HEK293 (cell line): ENCODE results near the gene DDR1.
"Not testable (repeated sequence)": the region's sequence is repeated elsewhere in the genome, so short reads cannot be mapped to it uniquely, and the experiment has no call there.

ENCODE experiments used
- CTCF ChIA-PET: fragments of 350-600 bp; formaldehyde crosslinking; extraction: SDS; loops from one replicate; lab custom pipeline; 2021; ENCODE audit warnings: antibody characterized with exemption; lab: Yijun Ruan, JAX
- POLR2A ChIA-PET: fragments of 300-600 bp; formaldehyde crosslinking; extraction: SDS; loops from one replicate; lab custom pipeline; 2020; ENCODE audit warnings: antibody characterized with exemption, inconsistent platforms; lab: Yijun Ruan, JAX
- H3K27ac ChIP-seq: fragments of 200-500 bp; sonication (Bioruptor generic); 2 replicates; pipeline ENCODE4 v1.5.1; 2014; ENCODE audit warnings: low read depth, low read length, control low read depth, inconsistent platforms; ENCODE audit errors: extremely low read depth
- H3K36me3 ChIP-seq, 2 experiments: fragments of 200-500 bp in 1 of 2; sonication (Bioruptor generic) in 1 of 2; 1 replicate in 1 of 2; 2 replicates in 1 of 2; pipeline ENCODE4 v1.5.1; 2014 to 2017; ENCODE audit warnings: inconsistent platforms in 2 of 2, low read length in 2 of 2; ENCODE audit not compliant: control insufficient read depth in 2 of 2, insufficient read depth in 1 of 2
- H3K4me1 ChIP-seq: fragments of 200-500 bp; sonication (Bioruptor generic); 2 replicates; pipeline ENCODE4 v1.5.1; 2014; ENCODE audit warnings: mild to moderate bottlenecking, low read length, inconsistent platforms; ENCODE audit not compliant: control insufficient read depth, insufficient read depth
- H3K4me3 ChIP-seq: 2 replicates; pipeline ENCODE4 v1.5.1; 2011; ENCODE audit warnings: low read depth, mild to moderate bottlenecking, control low read depth, low read length, moderate library complexity
- H3K9me3 ChIP-seq: fragments of 200-500 bp; sonication (Bioruptor generic); 2 replicates; pipeline ENCODE4 v1.5.1; 2014; ENCODE audit warnings: low read depth, low read length, inconsistent platforms; ENCODE audit not compliant: control insufficient read depth, insufficient read depth
- MEIS1 ChIP-seq: sonication (generic); formaldehyde crosslinking; IDR thresholded peaks from 2 replicates; pipeline ENCODE4 v1.8.1; 2022; ENCODE audit warnings: missing genetic modification reagents, mild to moderate bottlenecking, borderline replicate concordance
- SETDB1 ChIP-seq: IDR thresholded peaks from one replicate; pipeline ENCODE4 v1.6.1; 2017; ENCODE audit warnings: mild to moderate bottlenecking, low read length, moderate library complexity, mixed read lengths; ENCODE audit not compliant: insufficient read length
- ZBTB17 ChIP-seq: fragments of 450-650 bp; formaldehyde crosslinking; IDR thresholded peaks from 2 replicates; pipeline ENCODE4 v1.5.1; 2016; ENCODE audit warnings: missing biosample characterization, missing genetic modification characterization
- ZEB2 ChIP-seq: fragments of 450-650 bp; formaldehyde crosslinking; IDR thresholded peaks from 2 replicates; pipeline ENCODE4 v1.5.1; 2016; ENCODE audit warnings: missing biosample characterization, missing genetic modification characterization
- ZFP37 ChIP-seq: fragments of 450-650 bp; formaldehyde crosslinking; IDR thresholded peaks from 2 replicates; pipeline ENCODE4 v1.5.1; 2016; ENCODE audit warnings: missing biosample characterization, missing genetic modification characterization
- ZFP41 ChIP-seq: fragments of 450-650 bp; formaldehyde crosslinking; IDR thresholded peaks from 2 replicates; pipeline ENCODE4 v1.5.1; 2016; ENCODE audit warnings: missing biosample characterization, missing genetic modification characterization, borderline replicate concordance
- ZNF10 ChIP-seq: fragments of 450-650 bp; formaldehyde crosslinking; IDR thresholded peaks from 2 replicates; pipeline ENCODE4 v1.5.1; 2017; ENCODE audit warnings: missing biosample characterization, missing genetic modification characterization
- ZNF133 ChIP-seq: fragments of 450-650 bp; formaldehyde crosslinking; IDR thresholded peaks from 2 replicates; pipeline ENCODE4 v1.5.1; 2016; ENCODE audit warnings: missing biosample characterization, missing genetic modification characterization
- ZNF175 ChIP-seq: fragments of 450-650 bp; formaldehyde crosslinking; IDR thresholded peaks from 2 replicates; pipeline ENCODE4 v1.5.1; 2016; ENCODE audit warnings: missing biosample characterization, missing genetic modification characterization
- ZNF2 ChIP-seq: fragments of 450-650 bp; formaldehyde crosslinking; IDR thresholded peaks from 2 replicates; pipeline ENCODE4 v1.5.1; 2016; ENCODE audit warnings: missing biosample characterization, missing genetic modification characterization
- ZNF239 ChIP-seq: fragments of 450-650 bp; formaldehyde crosslinking; IDR thresholded peaks from 2 replicates; pipeline ENCODE4 v1.5.1; 2016; ENCODE audit warnings: missing biosample characterization, missing genetic modification characterization
- ZNF292 ChIP-seq: fragments of 450-650 bp; formaldehyde crosslinking; IDR thresholded peaks from 2 replicates; pipeline ENCODE4 v1.5.1; 2016; ENCODE audit warnings: low read depth, missing biosample characterization, missing genetic modification characterization, borderline replicate concordance
- ZNF488 ChIP-seq: fragments of 450-650 bp; formaldehyde crosslinking; IDR thresholded peaks from 2 replicates; pipeline ENCODE4 v1.5.1; 2016; ENCODE audit warnings: missing biosample characterization, missing genetic modification characterization
- ZNF510 ChIP-seq: fragments of 450-650 bp; formaldehyde crosslinking; IDR thresholded peaks from 2 replicates; pipeline ENCODE4 v1.5.1; 2018; ENCODE audit warnings: mild to moderate bottlenecking, missing genetic modification characterization, missing biosample characterization; ENCODE audit not compliant: insufficient replicate concordance
- ZNF629 ChIP-seq: fragments of 450-650 bp; formaldehyde crosslinking; IDR thresholded peaks from 2 replicates; pipeline ENCODE4 v1.5.1; 2017; ENCODE audit warnings: missing biosample characterization, missing genetic modification characterization
- ZNF670 ChIP-seq: fragments of 450-650 bp; formaldehyde crosslinking; IDR thresholded peaks from 2 replicates; pipeline ENCODE4 v1.5.1; 2016; ENCODE audit warnings: missing biosample characterization, missing genetic modification characterization, low read depth
- ZNF677 ChIP-seq: fragments of 450-650 bp; IDR thresholded peaks from 2 replicates; pipeline ENCODE4 v1.5.0; 2018; ENCODE audit warnings: missing biosample characterization, mild to moderate bottlenecking, missing genetic modification characterization, moderate library complexity
- ZNF776 ChIP-seq: fragments of 450-650 bp; formaldehyde crosslinking; IDR thresholded peaks from 2 replicates; pipeline ENCODE4 v1.5.0; 2017; ENCODE audit warnings: missing biosample characterization, missing genetic modification characterization, borderline replicate concordance
- TF ChIP-seq, protein P1 (sequence below): fragments of 450-650 bp; formaldehyde crosslinking; IDR thresholded peaks from 2 replicates; pipeline ENCODE4 v1.5.1; 2016; ENCODE audit warnings: missing biosample characterization, missing genetic modification characterization

Gene DDR1

GRCh38 chr6:30898750-30899360, 14.5 kb downstream of the DDR1 start:
- peaks cover 22 to 58% of the 10 kb centered on the region in 2 experiments for H3K36me3 ChIP-seq
- H3K9me3 ChIP-seq, result no peaks in the 10 kb centered on the region
- no peaks in the 10 kb centered on the region for H3K4me1 ChIP-seq
- CTCF ChIA-PET, result interaction anchor here (0.7 to 1.4 kb wide), 3 partner anchors 15 to 218 kb away, joined by 3 read pairs; partner anchors contain the start of gene VARS2
- POLR2A ChIA-PET, result interaction anchor here (1.1 kb wide), 1 partner anchor 10 kb away, joined by 3 read pairs; no protein-coding TSS in a partner anchor
- H3K4me3 ChIP-seq, result no peak overlapping the region
- TF ChIP-seq ZNF2 (tag by site-specific recombination) (no peak), ZBTB17 (tag by site-specific recombination) (peak; percentile 70)
- no peak overlapping the region for H3K27ac ChIP-seq

- POLR2A ChIA-PET, result interaction anchor here (0.6 kb wide), 1 partner anchor 86 kb away, joined by 3 read pairs; no protein-coding TSS in a partner anchor
- TF ChIP-seq ZEB2 (tag by site-specific recombination) (no peak), ZNF175 (no peak), ZNF670 (tag by site-specific recombination) (no peak), ZNF239 (tag by site-specific recombination) (no peak), ZFP37 (tag by site-specific recombination) (no peak), ZNF133 (tag by site-specific recombination) (no peak)
- peaks cover 11 to 40% of the 10 kb centered on the region in 2 experiments; a peak in 2 of 3 replicates for H3K36me3 ChIP-seq
- no peak overlapping the region for H3K27ac ChIP-seq
- H3K4me1 ChIP-seq, result no peaks in the 10 kb centered on the region
- H3K4me3 ChIP-seq, result no peak overlapping the region
- H3K9me3 ChIP-seq, result no peaks in the 10 kb centered on the region
- CTCF ChIA-PET, result interaction anchor here (1.1 to 1.6 kb wide), 3 partner anchors 74 to 356 kb away, joined by 3 read pairs; no protein-coding TSS in a partner anchor
These were observed 16.6 kb downstream of the DDR1 start for GRCh38 chr6:30900863-30901417.

GRCh38 chr6:30901436-30901835, 17.1 kb downstream of the DDR1 start:
- H3K27ac ChIP-seq, result no peak overlapping the region
- H3K9me3 ChIP-seq, result no peaks in the 10 kb centered on the region
- no peak overlapping the region for H3K4me3 ChIP-seq
- H3K36me3 ChIP-seq, result peaks cover 8 to 35% of the 10 kb centered on the region in 2 experiments; a peak in 2 of 3 replicates
- CTCF ChIA-PET, result interaction anchor here (1.1 to 1.6 kb wide), 4 partner anchors 75 to 356 kb away, joined by 3 to 5 read pairs (median 3); no protein-coding TSS in a partner anchor
- POLR2A ChIA-PET, result interaction anchor here (0.6 to 1.4 kb wide), 4 partner anchors 12 to 828 kb away, joined by 3 to 4 read pairs (median 3); partner anchors contain the start of genes DDAH2 and VARS2
- no peak for TF ChIP-seq ZNF629 (tag by site-specific recombination)
- no peak for TF ChIP-seq ZNF488
- TF ChIP-seq ZNF10 (tag by site-specific recombination), result no peak
- TF ChIP-seq, protein P1, sequence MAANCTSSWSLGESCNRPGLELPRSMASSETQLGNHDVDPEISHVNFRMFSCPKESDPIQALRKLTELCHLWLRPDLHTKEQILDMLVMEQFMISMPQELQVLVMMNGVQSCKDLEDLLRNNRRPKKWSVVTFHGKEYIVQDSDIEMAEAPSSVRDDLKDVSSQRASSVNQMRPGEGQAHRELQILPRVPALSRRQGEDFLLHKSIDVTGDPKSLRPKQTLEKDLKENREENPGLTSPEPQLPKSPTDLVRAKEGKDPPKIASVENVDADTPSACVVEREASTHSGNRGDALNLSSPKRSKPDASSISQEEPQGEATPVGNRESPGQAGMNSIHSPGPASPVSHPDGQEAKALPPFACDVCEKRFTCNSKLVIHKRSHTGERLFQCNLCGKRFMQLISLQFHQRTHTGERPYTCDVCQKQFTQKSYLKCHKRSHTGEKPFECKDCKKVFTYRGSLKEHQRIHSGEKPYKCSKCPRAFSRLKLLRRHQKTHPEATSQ (tag by site-specific recombination), result no peak
- no peak for TF ChIP-seq ZFP41 (tag by site-specific recombination)
- TF ChIP-seq ZNF776 (tag by site-specific recombination), result no peak
- no peak for TF ChIP-seq ZNF677
- no peak for TF ChIP-seq ZNF510
- no peak for TF ChIP-seq SETDB1
- TF ChIP-seq ZNF292 (tag by site-specific recombination), result no peak
- TF ChIP-seq MEIS1 (CRISPR knock-in tag), result no peak
- TF ChIP-seq, all 188 proteins: peak for 0
- H3K4me1 ChIP-seq, result no peaks in the 10 kb centered on the region

- ChIA-PET POLR2A (interaction anchor here (0.5 to 1.4 kb wide), 3 partner anchors 12 to 87 kb away, joined by 3 to 4 read pairs (median 3); partner anchors contain the start of gene VARS2), CTCF (interaction anchor here (0.6 to 1.1 kb wide), 5 partner anchors 18 to 357 kb away, joined by 3 to 5 read pairs (median 3); partner anchors contain the start of gene DDR1)
- H3K36me3 ChIP-seq, result peaks cover 8 to 31% of the 10 kb centered on the region in 2 experiments; a peak in 2 of 3 replicates
- not testable (repeated sequence) for H3K27ac ChIP-seq, H3K9me3 ChIP-seq, H3K4me3 ChIP-seq, H3K4me1 ChIP-seq
These were observed 17.9 kb downstream of the DDR1 start for GRCh38 chr6:30902196-30902595.
